Kidney (tissue), 14 donors: ENCODE results near the gene MEGF10. TPM values are rescaled to one million over a fixed set of nuclear protein-coding genes. Genes with fewer than 3 reads are reported as not detected.

Source experiments
- DNase-seq, 5 donors: peaks; one replicate each; pipeline ENCODE4 v3.0.0-alpha.2; 2013 to 2020
- FAIRE-seq: peaks from 2 replicates; lab custom pipeline; 2012; peaks lifted over from hg19 to GRCh38; lab: Jason Lieb, UNC
- H3K27ac ChIP-seq, 2 donors: one replicate each; pipeline ENCODE4 v1.7.0; 2013; ENCODE audit warnings: low read depth in 2 of 2, low read length in 2 of 2, inconsistent platforms in 1 of 2
- H3K27me3 ChIP-seq: one replicate; pipeline ENCODE4 v1.7.1; 2013; ENCODE audit warnings: low read length, inconsistent platforms; ENCODE audit not compliant: control insufficient read depth, insufficient read depth
- H3K36me3 ChIP-seq, 3 donors: one replicate each; pipeline versions ENCODE4 v1.7.0 to v1.7.1; 2013; ENCODE audit warnings: low read length in 3 of 3, control low read depth in 1 of 3, inconsistent platforms in 1 of 3; ENCODE audit not compliant: insufficient read depth in 3 of 3, control insufficient read depth in 2 of 3
- H3K4me1 ChIP-seq, 3 donors: one replicate each; pipeline versions ENCODE4 v1.7.0 to v1.7.1; 2013; ENCODE audit warnings: low read length in 3 of 3, inconsistent platforms in 1 of 3, low read depth in 1 of 3; ENCODE audit not compliant: control insufficient read depth in 2 of 3, insufficient read depth in 2 of 3
- H3K4me3 ChIP-seq, 3 donors: one replicate each; pipeline versions ENCODE4 v1.7.0 to v1.8.1; 2013; ENCODE audit warnings: low read length in 3 of 3, control low read depth in 1 of 3, inconsistent platforms in 1 of 3
- H3K9ac ChIP-seq, 3 donors: one replicate each; pipeline versions ENCODE4 v1.7.0 to v1.7.1; 2013; ENCODE audit warnings: low read length in 3 of 3, control low read depth in 1 of 3, inconsistent platforms in 1 of 3
- H3K9me3 ChIP-seq, 3 donors: one replicate each; pipeline versions ENCODE4 v1.7.0 to v1.7.1; 2013; ENCODE audit warnings: low read length in 3 of 3, control low read depth in 1 of 3, inconsistent platforms in 1 of 3; ENCODE audit not compliant: control insufficient read depth in 2 of 3, insufficient read depth in 1 of 3
- intact Hi-C: fragments of 100-400 bp; cut with DNase I; formaldehyde crosslinking; loops from one replicate; pipeline ENCODE4 v1.11.1; 2022
- polyA plus RNA-seq: library from polyadenylated mRNA; stranded (reverse); fragments of 350-450 nt; fragmentation: Illumina TruSeq; extraction: RNeasy Lipid Tissue Mini Kit (QIAGEN cat#74804); gene quantifications from one replicate; pipeline ENCODE4 v1.2.3, GENCODE V29; 2014; ENCODE audit warnings: low read depth, low replicate concordance; ENCODE audit not compliant: insufficient read depth
- total RNA-seq: library from RNA; stranded (reverse); fragmentation: NEBNext Ultra II Directional; extraction: Animal tissue kit (Norgen Biotek cat#: 25700); gene quantifications from one replicate; pipeline ENCODE4 v1.2.1, GENCODE V29; 2021
- TF ChIP-seq, protein P1 (sequence below): IDR thresholded peaks from 3 replicates; pipeline ENCODE4 v1.5.1; 2012; ENCODE audit warnings: mild to moderate bottlenecking, moderate library complexity, borderline replicate concordance; ENCODE audit not compliant: insufficient read depth; ENCODE audit errors: extremely low read depth
- donor health status: control.
- donor health status: control.
- donor health status: control.
- donor health status: control.
- donor health status: control.
- donor health status: DM: yes; HTN: yes; CAD: no.
- donor health status: Normal renal cell carcinoma (clear cell type).

The MEGF10 gene
- total and polyA plus RNA-seq, 2 donors from 2014 or later = 0.09 to 0.25 TPM

- H3K9me3 ChIP-seq = no peaks in the 10 kb centered on the region
- H3K27me3 ChIP-seq = no peaks in the 10 kb centered on the region
- intact Hi-C loops = no loop called here
- no peaks in the 10 kb centered on the region for H3K36me3 ChIP-seq
- TF ChIP-seq, protein P1, sequence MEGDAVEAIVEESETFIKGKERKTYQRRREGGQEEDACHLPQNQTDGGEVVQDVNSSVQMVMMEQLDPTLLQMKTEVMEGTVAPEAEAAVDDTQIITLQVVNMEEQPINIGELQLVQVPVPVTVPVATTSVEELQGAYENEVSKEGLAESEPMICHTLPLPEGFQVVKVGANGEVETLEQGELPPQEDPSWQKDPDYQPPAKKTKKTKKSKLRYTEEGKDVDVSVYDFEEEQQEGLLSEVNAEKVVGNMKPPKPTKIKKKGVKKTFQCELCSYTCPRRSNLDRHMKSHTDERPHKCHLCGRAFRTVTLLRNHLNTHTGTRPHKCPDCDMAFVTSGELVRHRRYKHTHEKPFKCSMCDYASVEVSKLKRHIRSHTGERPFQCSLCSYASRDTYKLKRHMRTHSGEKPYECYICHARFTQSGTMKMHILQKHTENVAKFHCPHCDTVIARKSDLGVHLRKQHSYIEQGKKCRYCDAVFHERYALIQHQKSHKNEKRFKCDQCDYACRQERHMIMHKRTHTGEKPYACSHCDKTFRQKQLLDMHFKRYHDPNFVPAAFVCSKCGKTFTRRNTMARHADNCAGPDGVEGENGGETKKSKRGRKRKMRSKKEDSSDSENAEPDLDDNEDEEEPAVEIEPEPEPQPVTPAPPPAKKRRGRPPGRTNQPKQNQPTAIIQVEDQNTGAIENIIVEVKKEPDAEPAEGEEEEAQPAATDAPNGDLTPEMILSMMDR = no peak
- H3K4me3 ChIP-seq = no peak overlapping the region
- H3K4me1 ChIP-seq = no peaks in the 10 kb centered on the region
- no peak overlapping the region for H3K27ac ChIP-seq
- FAIRE-seq (no peak), DNase-seq (no peak)
- H3K9ac ChIP-seq = no peak overlapping the region
These were observed 20.8 kb downstream of the MEGF10 start for GRCh38 chr5:127311349-127311748.

- no peaks in the 10 kb centered on the region for H3K4me1 ChIP-seq
- intact Hi-C loops = no loop called here
These were observed 21.4 kb downstream of the MEGF10 start for GRCh38 chr5:127311781-127312525.

GRCh38 chr5:127313379-127313778, 22.8 kb downstream of the MEGF10 start:
- no peaks in the 10 kb centered on the region for H3K27me3 ChIP-seq
- no peaks in the 10 kb centered on the region for H3K36me3 ChIP-seq
- H3K9me3 ChIP-seq = no peaks in the 10 kb centered on the region
- TF ChIP-seq, protein P1 = no peak
- no peaks in the 10 kb centered on the region for H3K4me1 ChIP-seq
- no peak for DNase-seq
- no peak overlapping the region for H3K4me3 ChIP-seq
- FAIRE-seq = no peak
- intact Hi-C loops = no loop called here
- no peak overlapping the region for H3K9ac ChIP-seq
- H3K27ac ChIP-seq = no peak overlapping the region

More at GRCh38 chr5:127311781-127312525, 21.4 kb downstream of the MEGF10 start:
- Histone ChIP-seq H3K36me3 (no peaks in the 10 kb centered on the region), H3K9me3 (no peaks in the 10 kb centered on the region), H3K27me3 (no peaks in the 10 kb centered on the region), H3K9ac (no peak overlapping the region), H3K27ac (no peak overlapping the region), H3K4me3 (no peak overlapping the region)
- no peak for FAIRE-seq
- no peak for DNase-seq
- TF ChIP-seq, protein P1 = no peak
